SU-DHL-6 (cell line): ENCODE results near the gene SLC5A11.

Experiments used
- H2AFZ ChIP-seq: fragments of 200-600 bp; sonication (generic); 2 replicates; pipeline ENCODE4 v1.6.1; 2014; ENCODE audit warnings: low read depth, mild to moderate bottlenecking, moderate library complexity, mixed read lengths, antibody characterized with exemption, low read length; ENCODE audit not compliant: severe bottlenecking
- H3F3A ChIP-seq: fragments of 200-600 bp; shearing (Covaris generic); 2 replicates; pipeline ENCODE4 v1.6.0; 2016; ENCODE audit warnings: antibody characterized with exemption, mild to moderate bottlenecking; ENCODE audit not compliant: insufficient read depth
- H3K27ac ChIP-seq: fragments of 200-600 bp; sonication (generic); 2 replicates; pipeline ENCODE4 v1.5.1; 2016; ENCODE audit warnings: low read depth, mild to moderate bottlenecking, low read length, moderate library complexity, mixed read lengths
- H3K27me3 ChIP-seq: fragments of 200-600 bp; sonication (generic), shearing (Covaris generic); 2 replicates; pipeline ENCODE4 v1.6.0; 2014; ENCODE audit warnings: mild to moderate bottlenecking, low read length
- H3K36me3 ChIP-seq: fragments of 200-600 bp; sonication (generic); 2 replicates; pipeline ENCODE4 v1.6.1; 2014; ENCODE audit warnings: mild to moderate bottlenecking, low read length, mixed read lengths
- H3K4me2 ChIP-seq: fragments of 300-600, 200-600 bp; shearing (Covaris generic), sonication (generic); 2 replicates; pipeline ENCODE4 v1.6.0; 2014; ENCODE audit warnings: low read length, low read depth, mild to moderate bottlenecking; ENCODE audit not compliant: poor library complexity, severe bottlenecking
- H3K4me3 ChIP-seq: fragments of 200-600 bp; sonication (generic); 2 replicates; pipeline ENCODE4 v1.5.1; 2014; ENCODE audit warnings: antibody characterized with exemption, low read length, mild to moderate bottlenecking, mixed read lengths; ENCODE audit not compliant: insufficient read depth, poor library complexity, severe bottlenecking
- H3K79me2 ChIP-seq: fragments of 200-600 bp; sonication (generic); 2 replicates; pipeline ENCODE4 v1.6.1; 2014; ENCODE audit warnings: mild to moderate bottlenecking, low read length, moderate library complexity; ENCODE audit not compliant: insufficient read depth
- H3K9ac ChIP-seq: fragments of 200-600 bp; sonication (generic); 2 replicates; pipeline ENCODE4 v1.7.0; 2014; ENCODE audit warnings: mild to moderate bottlenecking, low read length
- H3K9me2 ChIP-seq: fragments of 200-600 bp; sonication (generic); replicated peaks from 2 replicates; pipeline ENCODE4 v1.6.1; 2014; ENCODE audit warnings: low read length; ENCODE audit not compliant: insufficient read depth
- H3K9me3 ChIP-seq: fragments of 200-600 bp; sonication (generic); 2 replicates; pipeline ENCODE4 v1.6.1; 2014; ENCODE audit warnings: low read length, mixed read lengths; ENCODE audit not compliant: insufficient read depth
- H4K20me1 ChIP-seq: fragments of 200-600 bp; sonication (generic); 2 replicates; pipeline ENCODE4 v1.6.1; 2014; ENCODE audit warnings: low read depth, mild to moderate bottlenecking, antibody characterized with exemption, low read length, moderate library complexity, mixed read lengths
- EZH2phosphoT487 ChIP-seq: fragments of 200-600 bp; sonication (generic), shearing (Covaris generic); conservative IDR thresholded peaks from 2 replicates; pipeline ENCODE4 v1.6.1; 2018; ENCODE audit warnings: mild to moderate bottlenecking, antibody characterized with exemption, low read length, moderate library complexity, mixed read lengths
- TF ChIP-seq, protein P1 (sequence below): fragments of 200-600 bp; sonication (generic); IDR thresholded peaks from one replicate; pipeline ENCODE4 v1.5.1; 2017; ENCODE audit warnings: antibody characterized with exemption, mild to moderate bottlenecking, low read length, moderate library complexity; ENCODE audit not compliant: insufficient read depth, poor library complexity, severe bottlenecking

The SLC5A11 gene

DNA sequence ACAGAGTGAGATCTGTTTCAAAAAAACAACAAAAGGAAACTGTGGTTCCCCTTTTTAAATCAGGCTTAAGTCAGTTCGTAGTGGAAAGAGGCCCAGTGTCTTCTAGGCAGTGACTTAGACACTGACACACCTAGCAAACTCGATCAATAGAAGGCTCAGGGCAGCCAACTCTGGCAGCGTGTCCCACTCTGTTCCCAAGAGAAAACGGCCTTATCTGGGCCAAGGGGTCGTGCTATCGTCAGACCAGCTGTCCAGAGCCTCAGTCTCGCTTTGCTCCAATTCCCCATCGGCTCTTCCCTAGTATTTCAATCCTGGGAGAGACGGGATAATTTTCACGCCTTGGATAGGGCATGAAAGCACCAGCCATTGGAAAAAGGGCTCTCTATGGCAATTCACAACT is 72.9 kb downstream of the SLC5A11 start:
- H3K79me2 ChIP-seq: no peaks in the 10 kb centered on the region
- H3K9ac ChIP-seq: no peak overlapping the region
- no peak overlapping the region for H2AFZ ChIP-seq
- no peaks in the 10 kb centered on the region for H3K9me2 ChIP-seq
- no peaks in the 10 kb centered on the region for H4K20me1 ChIP-seq
- no peaks in the 10 kb centered on the region for H3K36me3 ChIP-seq
- no peaks in the 10 kb centered on the region for H3K27me3 ChIP-seq
- no peaks in the 10 kb centered on the region for H3F3A ChIP-seq
- no peak overlapping the region for H3K4me2 ChIP-seq
- TF ChIP-seq, protein P1, sequence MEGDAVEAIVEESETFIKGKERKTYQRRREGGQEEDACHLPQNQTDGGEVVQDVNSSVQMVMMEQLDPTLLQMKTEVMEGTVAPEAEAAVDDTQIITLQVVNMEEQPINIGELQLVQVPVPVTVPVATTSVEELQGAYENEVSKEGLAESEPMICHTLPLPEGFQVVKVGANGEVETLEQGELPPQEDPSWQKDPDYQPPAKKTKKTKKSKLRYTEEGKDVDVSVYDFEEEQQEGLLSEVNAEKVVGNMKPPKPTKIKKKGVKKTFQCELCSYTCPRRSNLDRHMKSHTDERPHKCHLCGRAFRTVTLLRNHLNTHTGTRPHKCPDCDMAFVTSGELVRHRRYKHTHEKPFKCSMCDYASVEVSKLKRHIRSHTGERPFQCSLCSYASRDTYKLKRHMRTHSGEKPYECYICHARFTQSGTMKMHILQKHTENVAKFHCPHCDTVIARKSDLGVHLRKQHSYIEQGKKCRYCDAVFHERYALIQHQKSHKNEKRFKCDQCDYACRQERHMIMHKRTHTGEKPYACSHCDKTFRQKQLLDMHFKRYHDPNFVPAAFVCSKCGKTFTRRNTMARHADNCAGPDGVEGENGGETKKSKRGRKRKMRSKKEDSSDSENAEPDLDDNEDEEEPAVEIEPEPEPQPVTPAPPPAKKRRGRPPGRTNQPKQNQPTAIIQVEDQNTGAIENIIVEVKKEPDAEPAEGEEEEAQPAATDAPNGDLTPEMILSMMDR: no peak
- no peak for TF ChIP-seq EZH2phosphoT487
- H3K9me3 ChIP-seq: no peaks in the 10 kb centered on the region
- no peak overlapping the region for H3K4me3 ChIP-seq
- no peak overlapping the region for H3K27ac ChIP-seq

DNA sequence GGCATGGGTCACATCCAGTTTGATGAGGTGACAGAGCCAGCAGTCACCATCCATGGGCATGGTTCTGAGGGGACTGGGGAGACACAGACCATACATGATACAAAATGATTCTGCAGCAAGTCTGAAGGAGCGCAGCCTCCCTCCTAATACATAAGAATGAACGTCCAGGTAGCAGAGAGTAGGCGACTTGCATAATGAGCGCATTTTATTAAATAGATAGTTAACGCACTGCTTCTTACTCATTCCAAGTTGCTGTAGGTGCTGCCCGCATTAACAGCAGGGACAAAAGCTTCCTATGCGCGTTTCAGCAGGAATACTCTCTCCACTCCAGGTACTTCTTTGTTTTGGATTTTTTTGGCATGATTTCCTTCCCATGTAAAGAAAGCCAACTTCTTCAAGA is 73.8 kb downstream of the SLC5A11 start:
- H3K4me2 ChIP-seq: no peak overlapping the region

GRCh38 chr16:24920568-24920967 is 74.8 kb downstream of the SLC5A11 start:
- Histone ChIP-seq H3K36me3 (0 out of 2 replicates have a peak, but pooled peaks cover 3% of the 10 kb centered on the region), H3K4me3 (no peak overlapping the region), H2AFZ (no peak overlapping the region), H3K27ac (no peak overlapping the region), H3K4me2 (no peak overlapping the region), H3K79me2 (no peaks in the 10 kb centered on the region), H3K9ac (no peak overlapping the region), H3K9me3 (no peaks in the 10 kb centered on the region), H4K20me1 (no peaks in the 10 kb centered on the region), H3K9me2 (no peaks in the 10 kb centered on the region), H3K27me3 (no peaks in the 10 kb centered on the region), H3F3A (no peaks in the 10 kb centered on the region)
- no peak for TF ChIP-seq EZH2phosphoT487

More for the DNA sequence above, 73.8 kb downstream of the SLC5A11 start:
- H3K4me3 ChIP-seq: no peak overlapping the region
- no peak overlapping the region for H3K9ac ChIP-seq
- no peak for TF ChIP-seq EZH2phosphoT487
- TF ChIP-seq, protein P1: no peak
- no peaks in the 10 kb centered on the region for H4K20me1 ChIP-seq
- H3F3A ChIP-seq: no peaks in the 10 kb centered on the region
- H3K9me3 ChIP-seq: no peaks in the 10 kb centered on the region
- H3K9me2 ChIP-seq: no peaks in the 10 kb centered on the region
- no peak overlapping the region for H3K27ac ChIP-seq
- H2AFZ ChIP-seq: no peak overlapping the region
- H3K27me3 ChIP-seq: no peaks in the 10 kb centered on the region
- 0 out of 2 replicates have a peak, but pooled peaks cover 3% of the 10 kb centered on the region for H3K36me3 ChIP-seq
- no peaks in the 10 kb centered on the region for H3K79me2 ChIP-seq

DNA sequence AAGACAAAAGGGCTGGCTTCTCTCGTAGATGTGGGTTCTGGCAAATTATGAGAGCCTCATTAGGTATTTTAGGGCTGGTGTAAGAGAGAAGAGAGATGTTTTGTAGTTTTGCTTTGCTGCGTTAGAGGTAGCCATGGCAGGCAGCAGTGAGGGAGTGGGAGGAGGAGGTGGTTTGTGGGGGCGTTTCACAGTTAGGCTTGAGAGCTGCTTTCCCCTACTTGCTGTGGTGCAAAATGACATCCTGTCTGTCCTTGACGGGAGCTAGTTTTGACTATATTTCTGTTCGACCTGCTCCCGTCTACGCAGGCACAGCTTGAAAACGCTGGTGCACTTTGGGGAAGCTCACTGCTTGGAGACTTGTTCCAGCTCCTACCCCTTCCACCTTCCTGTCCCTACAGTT is 75.5 kb downstream of the SLC5A11 start:
- Histone ChIP-seq H3K36me3 (0 out of 2 replicates have a peak, but pooled peaks cover 3% of the 10 kb centered on the region), H3K4me3 (no peak overlapping the region), H3K9me2 (no peaks in the 10 kb centered on the region), H4K20me1 (no peaks in the 10 kb centered on the region), H3K27ac (no peak overlapping the region), H3K79me2 (no peaks in the 10 kb centered on the region), H3K9ac (no peak overlapping the region), H3F3A (no peaks in the 10 kb centered on the region), H2AFZ (no peak overlapping the region), H3K4me2 (no peak overlapping the region), H3K27me3 (no peaks in the 10 kb centered on the region), H3K9me3 (no peaks in the 10 kb centered on the region)
- TF ChIP-seq, protein P1: no peak
- no peak for TF ChIP-seq EZH2phosphoT487
